H1 (cell line): ENCODE measurements around the gene PLEKHM1. TPM values are rescaled to one million over a fixed set of nuclear protein-coding genes. Genes with fewer than 3 reads are reported as not detected.

Source experiments
- CHD2 ChIP-seq: IDR thresholded peaks from 2 replicates; pipeline ENCODE4 v1.6.1; 2012; ENCODE audit warnings: low read length, improper control_type of control experiment
- CHD7 ChIP-seq: fragments of 300-600 bp; sonication (generic); IDR thresholded peaks from 2 replicates; pipeline ENCODE4 v1.7.1; 2012; ENCODE audit warnings: low read length, moderate library complexity, mild to moderate bottlenecking, inconsistent platforms; ENCODE audit not compliant: insufficient replicate concordance
- CREB1 ChIP-seq: IDR thresholded peaks from 2 replicates; pipeline ENCODE4 v1.6.1; 2012; ENCODE audit warnings: inconsistent platforms
- EZH2 ChIP-seq: fragments of 200-600 bp; sonication (generic); IDR thresholded peaks from 2 replicates; pipeline ENCODE4 v1.7.1; 2012; ENCODE audit warnings: low read depth, mild to moderate bottlenecking, moderate library complexity, low read length, inconsistent platforms; ENCODE audit not compliant: severe bottlenecking
- KDM4A ChIP-seq: IDR thresholded peaks from one replicate; pipeline ENCODE4 v1.7.1; 2012; ENCODE audit warnings: low read depth, mild to moderate bottlenecking, moderate library complexity, low read length, inconsistent platforms; ENCODE audit not compliant: severe bottlenecking
- MAFK ChIP-seq: IDR thresholded peaks from 2 replicates; pipeline ENCODE4 v1.6.1; 2012; ENCODE audit warnings: low read depth, mild to moderate bottlenecking, improper control_type of control experiment, low read length
- PHF8 ChIP-seq: fragments of 200-600 bp; sonication (generic); conservative IDR thresholded peaks from 2 replicates; pipeline ENCODE4 v1.7.1; 2012; ENCODE audit warnings: low read depth, mild to moderate bottlenecking, inconsistent platforms, low read length, moderate library complexity
- POLR2AphosphoS5 ChIP-seq: IDR thresholded peaks from 2 replicates; pipeline ENCODE4 v1.6.1; 2011; ENCODE audit warnings: low read depth, low read length
- TBP ChIP-seq: IDR thresholded peaks from 2 replicates; pipeline ENCODE4 v1.6.1; 2011; ENCODE audit warnings: low read depth, low read length, improper control_type of control experiment
- polyA plus RNA-seq, 7 experiments: library from polyadenylated mRNA; depleted of rRNA in 3 of 7; stranded (reverse) in 5 of 7; unstranded in 2 of 7; fragments of >200 nt in 5 of 7; fragments of 200-250 nt in 2 of 7; gene quantifications; 1 replicate in 5 of 7; 2 replicates in 1 of 7; 4 replicates in 1 of 7; pipeline versions ENCODE4 v1.2.1 to v1.2.3, GENCODE V29; 2011 to 2013; ENCODE audit warnings: missing spikeins in 2 of 7, mixed read lengths in 2 of 7
- total RNA-seq: library from RNA; stranded (reverse); fragmentation: NEBNext Ultra II Directional; extraction: Animal tissue kit (Norgen Biotek cat#: 25700); gene quantifications from 2 replicates; pipeline ENCODE4 v1.2.1, GENCODE V29; 2021

PLEKHM1 gene
- total and polyA plus RNA-seq, 2 of the 8 experiments (the other 6 are each of a cell fraction or from before 2014, with no cell fraction given), result 7.6 to 17.9 TPM

DNA sequence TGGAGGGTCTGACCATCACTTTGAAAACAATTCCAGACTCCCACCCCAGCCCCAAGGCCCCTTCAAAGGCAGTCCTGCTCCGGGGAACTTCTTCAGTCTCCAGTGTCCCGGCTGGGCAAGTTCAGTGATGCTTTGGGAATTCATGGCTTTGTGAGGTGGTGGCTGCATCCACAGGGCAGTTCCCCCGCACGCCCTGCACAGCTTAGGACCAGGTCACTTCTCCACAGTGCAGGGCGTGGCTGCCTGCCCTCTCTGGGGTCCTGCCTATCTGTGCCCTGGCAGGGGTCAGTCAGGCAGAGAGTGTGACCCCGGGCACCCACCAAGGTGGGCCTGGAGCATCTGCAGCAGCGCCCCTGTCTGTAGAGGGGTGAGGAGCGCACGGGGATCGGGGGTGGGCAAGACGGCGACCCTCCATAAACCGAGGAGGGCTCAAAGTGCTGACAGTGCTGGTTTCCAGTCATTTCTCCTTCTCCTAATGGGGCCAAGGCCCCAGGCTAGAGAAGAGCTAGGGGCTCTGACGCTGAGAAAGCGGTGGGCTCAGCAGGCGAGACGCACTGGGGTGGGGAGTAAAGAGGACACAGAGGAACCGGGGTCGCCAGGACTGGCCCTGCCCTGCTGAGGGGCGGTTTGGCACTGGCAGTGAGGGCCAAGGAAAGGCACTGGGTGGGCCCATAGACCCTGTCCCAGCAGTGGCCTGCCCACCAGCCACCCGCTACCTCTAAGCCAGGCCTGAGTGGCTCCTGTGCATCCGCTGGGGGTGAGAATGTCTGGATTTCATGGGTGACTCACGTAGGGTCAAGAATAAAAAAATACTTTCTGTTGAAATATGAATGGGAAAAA is 53.7 kb downstream of the PLEKHM1 start (continued):
- TF ChIP-seq CREB1, result no peak
- no peak for TF ChIP-seq KDM4A
- TF ChIP-seq CHD2, result no peak
- TF ChIP-seq TBP, result no peak
- TF ChIP-seq POLR2AphosphoS5, result no peak
- TF ChIP-seq CHD7, result no peak
- TF ChIP-seq EZH2, result no peak
- TF ChIP-seq MAFK, result no peak
- TF ChIP-seq PHF8, result no peak
